ENCODE measurements around the gene EPB42.
A peak's percentile ranks its signal among the peaks of the same experiment; 100 is the strongest.
"Not testable (repeated sequence)": the region's sequence is repeated elsewhere in the genome, so short reads cannot be mapped to it uniquely, and the experiment has no call there.

Gene EPB42

DNA sequence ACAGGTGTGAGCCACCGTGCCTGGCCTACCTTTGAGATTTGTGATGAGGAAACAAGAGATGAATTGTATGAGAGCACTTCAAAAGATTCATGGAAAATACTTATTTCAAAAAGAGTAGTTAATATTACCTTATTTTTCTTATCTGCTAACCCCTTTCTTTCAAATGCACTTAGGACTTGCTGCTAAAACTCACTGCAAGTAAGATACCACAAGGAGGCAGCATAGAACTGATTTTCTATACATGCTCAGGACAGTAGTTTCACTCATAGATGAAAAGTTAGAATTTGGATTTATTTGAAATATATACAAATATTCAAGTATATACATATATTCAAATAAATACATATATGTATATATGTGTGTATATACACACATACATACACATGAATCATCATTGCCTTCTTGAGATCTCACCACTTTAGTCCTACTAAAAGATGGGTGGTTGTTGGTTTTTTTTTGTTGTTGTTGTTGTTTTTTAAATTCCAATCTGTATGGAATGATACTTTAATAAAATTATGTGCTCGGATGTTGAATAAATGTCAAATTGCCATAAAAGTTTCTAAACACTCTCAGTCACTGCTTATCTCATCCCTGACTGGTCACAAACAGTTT lies 33.2 kb downstream of the EPB42 start:
- DNase-seq (ENCODE audit: low read depth), result no peak
- peak; percentile 55 for TF ChIP-seq CTCF (IDR thresholded peaks at IDR 0.05; ENCODE audit: control insufficient read depth, extremely low read depth, insufficient read depth)
- H3K4me3 ChIP-seq (ENCODE audit: low read depth, low read length), result no peak overlapping the region

DNA sequence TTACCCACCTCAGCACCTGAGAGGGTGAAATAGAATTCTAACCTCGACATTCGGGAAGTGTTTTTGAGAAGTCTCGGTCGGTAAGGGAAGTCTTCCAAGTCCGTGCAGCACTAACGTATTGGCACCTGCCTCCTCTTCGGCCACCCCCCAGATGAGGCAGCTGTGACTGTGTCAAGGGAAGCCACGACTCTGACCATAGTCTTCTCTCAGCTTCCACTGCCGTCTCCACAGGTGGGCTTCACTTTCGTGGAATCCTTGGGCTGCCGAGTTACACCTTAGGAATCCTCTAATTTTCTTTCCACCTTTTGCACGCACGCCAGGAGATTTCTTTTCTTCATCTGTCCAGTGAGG lies 34.8 kb downstream of the EPB42 start:
- peak overlapping the region; percentile 80 for H3K4me3 ChIP-seq (ENCODE audit: low read depth, low read length)
- TF ChIP-seq CTCF (IDR thresholded peaks at IDR 0.05; ENCODE audit: control insufficient read depth, extremely low read depth, insufficient read depth), result no peak
- no peak for DNase-seq (ENCODE audit: low read depth)

GRCh38 chr15:43185157-43186002 lies 35.4 kb downstream of the EPB42 start, which contains the start of gene CCNDBP1:
Gene CCNDBP1 (plus strand): TSS chr15:43185403. CDS start chr15:43185499, 96 bp downstream.
- TF ChIP-seq CTCF (IDR thresholded peaks at IDR 0.05; ENCODE audit: control insufficient read depth, extremely low read depth, insufficient read depth), result peak; percentile 21
- H3K4me3 ChIP-seq (ENCODE audit: low read depth, low read length), result peak within 1 kb of the TSS; percentile 80
- DNase-seq (ENCODE audit: low read depth), result peak; percentile 76

GRCh38 chr15:43184407-43185124 lies 36.3 kb downstream of the EPB42 start:
- H3K4me3 ChIP-seq (ENCODE audit: low read depth, low read length), result peak overlapping the region; percentile 80; the same call in 1 of the 2 replicates
- DNase-seq (ENCODE audit: low read depth), result no peak
- TF ChIP-seq CTCF (IDR thresholded peaks at IDR 0.05; ENCODE audit: control insufficient read depth, extremely low read depth, insufficient read depth), result no peak

- no peak overlapping the region for H3K4me3 ChIP-seq (ENCODE audit: low read depth, low read length)
- no peak for TF ChIP-seq CTCF (IDR thresholded peaks at IDR 0.05; ENCODE audit: control insufficient read depth, extremely low read depth, insufficient read depth)
- DNase-seq (ENCODE audit: low read depth), result no peak
Observed at GRCh38 chr15:43183270-43183669, 37.5 kb downstream of the EPB42 start.

DNA sequence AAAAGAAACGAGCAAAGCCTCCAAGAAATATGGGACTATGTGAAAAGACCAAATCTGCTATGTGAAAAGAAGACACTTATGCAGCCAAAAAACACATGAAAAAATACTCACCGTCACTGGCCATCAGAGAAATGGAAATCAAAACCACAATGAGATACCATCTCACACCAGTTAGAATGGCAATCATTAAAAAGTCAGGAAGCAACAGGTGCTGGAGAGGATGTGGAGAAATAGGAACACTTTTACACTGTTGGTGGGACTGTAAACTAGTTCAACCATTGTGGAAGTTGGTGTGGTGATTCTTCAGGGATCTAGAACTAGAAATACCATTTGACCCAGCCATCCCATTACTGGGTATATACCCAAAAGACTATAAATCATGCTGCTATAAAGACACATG lies 43.7 kb downstream of the EPB42 start:
- not testable (repeated sequence) for DNase-seq (ENCODE audit: low read depth); H3K4me3 ChIP-seq (ENCODE audit: low read depth, low read length)

- not testable (repeated sequence) for H3K4me3 ChIP-seq (ENCODE audit: low read depth, low read length); DNase-seq (ENCODE audit: low read depth)
Observed at GRCh38 chr15:43175656-43176309, 45.0 kb downstream of the EPB42 start.
